GM12878 (cell line): ENCODE measurements around the gene MINDY3. TPM values are rescaled to one million over a fixed set of nuclear protein-coding genes. Genes with fewer than 3 reads are reported as not detected.

Experiments
- ATAC-seq: fragments of 200-7000 bp; cut with Tn5 transposase; 3 replicates; pipeline ENCODE4 v1.9.1; 2020; ENCODE audit warnings: mild to moderate bottlenecking, moderate library complexity
- BruUV-seq: library from RNA; stranded (reverse); fragments of 400-500 nt; replicated peaks from 2 replicates; lab custom pipeline; 2021; lab: Mats Ljungman, UMichigan
- CTCF ChIA-PET: fragments of 300-600 bp; sonication (Branson Sonifier 250); formaldehyde crosslinking; extraction: SDS; loops from one replicate; lab custom pipeline; 2021; ENCODE audit warnings: inconsistent platforms; lab: Yijun Ruan, JAX
- POLR2A ChIA-PET: fragments of 350-600 bp; formaldehyde crosslinking; extraction: SDS; loops from one replicate; lab custom pipeline; 2021; ENCODE audit warnings: inconsistent platforms; lab: Charles Lee
- RAD21 ChIA-PET: fragments of 300-600 bp; sonication (Branson Sonifier 250); formaldehyde crosslinking; loops from one replicate; lab custom pipeline; 2023; ENCODE audit warnings: antibody characterized with exemption; ENCODE audit not compliant: unreplicated experiment; lab: Charles Lee
- SMC1A ChIA-PET: fragments of 300-600 bp; sonication (Branson Sonifier 250); formaldehyde crosslinking; loops from one replicate; lab custom pipeline; 2023; ENCODE audit not compliant: unreplicated experiment, uncharacterized antibody; lab: Charles Lee
- DNase-seq: peaks from one replicate; pipeline ENCODE4 v3.0.0-alpha.2; 2011; ENCODE audit warnings: low read depth, low spot score
- FAIRE-seq: peaks from 3 replicates; lab custom pipeline; 2011; peaks lifted over from hg19 to GRCh38; lab: Jason Lieb, UNC
- H2AFZ ChIP-seq: 2 replicates; pipeline ENCODE4 v1.6.0; 2011; ENCODE audit warnings: low read depth, low read length, control low read depth; ENCODE audit not compliant: control insufficient read depth
- H3K27ac ChIP-seq: 2 replicates; pipeline ENCODE4 v1.5.1; 2011; ENCODE audit warnings: control low read depth; ENCODE audit not compliant: control insufficient read depth, insufficient read depth
- H3K27me3 ChIP-seq, 2 experiments: replicated peaks in 1 of 2; 2 replicates each; pipeline versions ENCODE4 v1.6.0 to v1.6.1; 2011; ENCODE audit warnings: low read length in 1 of 2; ENCODE audit not compliant: control insufficient read depth in 2 of 2, insufficient read depth in 2 of 2
- H3K36me3 ChIP-seq, 2 experiments: 2 replicates each; pipeline ENCODE4 v1.5.1; 2011; ENCODE audit warnings: low read length in 1 of 2; ENCODE audit not compliant: control insufficient read depth in 2 of 2, insufficient read depth in 2 of 2
- H3K4me1 ChIP-seq: 2 replicates; pipeline ENCODE4 v1.6.1; 2011; ENCODE audit warnings: mild to moderate bottlenecking, low read length, moderate library complexity, mixed read lengths; ENCODE audit not compliant: control insufficient read depth, insufficient read depth
- H3K4me2 ChIP-seq: 2 replicates; pipeline ENCODE4 v1.6.0; 2011; ENCODE audit warnings: control low read depth; ENCODE audit not compliant: control insufficient read depth, insufficient read depth
- H3K4me3 ChIP-seq: fragments of 200-600 bp; sonication (generic); 2 replicates; pipeline ENCODE4 v1.5.1; 2016
- H3K79me2 ChIP-seq: 2 replicates; pipeline ENCODE4 v1.6.0; 2011; ENCODE audit warnings: low read length; ENCODE audit not compliant: control insufficient read depth, insufficient read depth
- H3K9ac ChIP-seq: 2 replicates; pipeline ENCODE4 v1.8.0; 2011; ENCODE audit warnings: low read length, control low read depth, mixed read lengths; ENCODE audit not compliant: control insufficient read depth, insufficient read depth
- H3K9me3 ChIP-seq: replicated peaks from 3 replicates; pipeline ENCODE4 v1.5.1; 2011; ENCODE audit warnings: mild to moderate bottlenecking, low read length; ENCODE audit not compliant: control insufficient read depth, insufficient read depth
- H4K20me1 ChIP-seq: 2 replicates; pipeline ENCODE4 v1.6.0; 2011; ENCODE audit not compliant: control insufficient read depth, insufficient read depth
- EED ChIP-seq: sonication (generic); IDR thresholded peaks from 2 replicates; pipeline ENCODE4 v1.6.1; 2016; ENCODE audit warnings: antibody characterized with exemption, low read depth
- HDGF ChIP-seq: fragments of 450-650 bp; IDR thresholded peaks from 2 replicates; pipeline ENCODE4 v1.6.1; 2016; ENCODE audit warnings: antibody characterized with exemption
- IKZF1 ChIP-seq: fragments of 450-650 bp; conservative IDR thresholded peaks from 2 replicates; pipeline ENCODE4 v1.6.1; 2017; ENCODE audit warnings: antibody characterized with exemption, mild to moderate bottlenecking
- IKZF2 ChIP-seq, 2 experiments: fragments of 450-650 bp; IDR thresholded peaks; 2 replicates each; pipeline ENCODE4 v1.6.1; 2017; ENCODE audit warnings: mild to moderate bottlenecking in 2 of 2, moderate library complexity in 2 of 2
- IRF4 ChIP-seq: IDR thresholded peaks from 2 replicates; pipeline ENCODE4 v1.6.1; 2011; ENCODE audit warnings: low read depth, low read length
- JUND ChIP-seq: IDR thresholded peaks from 2 replicates; pipeline ENCODE4 v1.6.1; 2012; ENCODE audit warnings: low read depth, mild to moderate bottlenecking, low read length, improper control_type of control experiment, moderate library complexity
- MXI1 ChIP-seq: fragments of 150-350 bp; IDR thresholded peaks from 2 replicates; pipeline ENCODE4 v1.6.1; 2011; ENCODE audit warnings: low read depth, mild to moderate bottlenecking, inconsistent platforms, low read length, improper control_type of control experiment
- NFYB ChIP-seq: IDR thresholded peaks from 2 replicates; pipeline ENCODE4 v1.6.1; 2011; ENCODE audit warnings: low read depth, mild to moderate bottlenecking, low read length, improper control_type of control experiment, moderate library complexity; ENCODE audit not compliant: insufficient read depth
- USF1 ChIP-seq: IDR thresholded peaks from 2 replicates; pipeline ENCODE4 v1.6.1; 2011; ENCODE audit warnings: borderline replicate concordance, low read depth, mild to moderate bottlenecking, moderate library complexity, mixed read lengths, low read length; ENCODE audit not compliant: insufficient read depth; ENCODE audit errors: extremely low read length
- WGBS: methylation state at CpG from one replicate; pipeline ENCODE4 v1.1.6; 2016; ENCODE audit warnings: low lambda C conversion rate; ENCODE audit not compliant: insufficient replicate concordance, insufficient coverage; ENCODE audit errors: missing lambda C conversion rate; 5-methylcytosine and 5-hydroxymethylcytosine counted together
- in situ Hi-C: fragments of 300-500 bp; cut with MboI; formaldehyde crosslinking; loops from 9 replicates; pipeline ENCODE4 v1.14.3; 2018; ENCODE audit warnings: mixed read lengths
- intact Hi-C: fragments of 100-400 bp; cut with micrococcal nuclease; formaldehyde crosslinking; loops from one replicate; pipeline ENCODE4 v1.14.2; 2022; ENCODE audit not compliant: unreplicated experiment
- polyA plus RNA-seq, 11 experiments: library from polyadenylated mRNA; depleted of rRNA in 4 of 11; unstranded in 6 of 11; stranded (reverse) in 5 of 11; fragments of >200 nt; fragmentation: Nextera tagmentation in 4 of 11; fragmentation: Illumina TruSeq in 1 of 11; extraction: Ambion mirVana in 4 of 11; extraction: Trizol in 1 of 11; gene quantifications; 1 replicate in 1 of 11; 2 replicates in 10 of 11; pipeline versions ENCODE4 v1.2.1 to v1.2.3, GENCODE V29; 2011 to 2016; ENCODE audit warnings: inconsistent platforms in 2 of 11, missing spikeins in 2 of 11, low read depth in 1 of 11
- total RNA-seq, 4 experiments: library from RNA; depleted of rRNA in 3 of 4; stranded (reverse); fragments of >200 nt in 3 of 4; fragmentation: Illumina TruSeq in 1 of 4; extraction: Trizol in 1 of 4; gene quantifications; 2 replicates each; pipeline versions ENCODE4 v1.2.1 to v1.2.3, GENCODE V29; 2013 to 2021
- TF ChIP-seq, protein P1 (sequence below): fragments of 450-650 bp; IDR thresholded peaks from 2 replicates; pipeline ENCODE4 v1.6.1; 2017; ENCODE audit warnings: mild to moderate bottlenecking, moderate library complexity

MINDY3 gene
- total and polyA plus RNA-seq, 10 of the 15 experiments (the other 5 are each of a cell fraction or from before 2014, with no cell fraction given) = 12.0 to 23.6 (median 15.7) TPM

- ChIA-PET POLR2A (no interaction called here), RAD21 (no interaction called here), CTCF (interaction anchor here (0.6 to 1.1 kb wide), 4 partner anchors 16 to 862 kb away, joined by 3 to 5 read pairs (median 3); no protein-coding TSS in a partner anchor), SMC1A (no interaction called here)
- Histone ChIP-seq H3K4me1 (no peaks in the 10 kb centered on the region), H4K20me1 (no peaks in the 10 kb centered on the region), H3K27me3 (no peaks in the 10 kb centered on the region), H3K9me3 (no peaks in the 10 kb centered on the region), H3K36me3 (no peaks in the 10 kb centered on the region), H2AFZ (no peak overlapping the region), H3K79me2 (no peaks in the 10 kb centered on the region), H3K4me3 (no peak overlapping the region), H3K9ac (no peak overlapping the region), H3K27ac (no peak overlapping the region), H3K4me2 (no peak overlapping the region)
- no peak for DNase-seq
- no peak for ATAC-seq
- FAIRE-seq = no peak
- TF ChIP-seq JUND (no peak), USF1 (no peak), EED (no peak), NFYB (no peak), MXI1 (no peak), HDGF (no peak), IKZF2 (IDR thresholded peaks at IDR 0.05) (no peak), IKZF1 (no peak), IRF4 (no peak)
- TF ChIP-seq, protein P1, sequence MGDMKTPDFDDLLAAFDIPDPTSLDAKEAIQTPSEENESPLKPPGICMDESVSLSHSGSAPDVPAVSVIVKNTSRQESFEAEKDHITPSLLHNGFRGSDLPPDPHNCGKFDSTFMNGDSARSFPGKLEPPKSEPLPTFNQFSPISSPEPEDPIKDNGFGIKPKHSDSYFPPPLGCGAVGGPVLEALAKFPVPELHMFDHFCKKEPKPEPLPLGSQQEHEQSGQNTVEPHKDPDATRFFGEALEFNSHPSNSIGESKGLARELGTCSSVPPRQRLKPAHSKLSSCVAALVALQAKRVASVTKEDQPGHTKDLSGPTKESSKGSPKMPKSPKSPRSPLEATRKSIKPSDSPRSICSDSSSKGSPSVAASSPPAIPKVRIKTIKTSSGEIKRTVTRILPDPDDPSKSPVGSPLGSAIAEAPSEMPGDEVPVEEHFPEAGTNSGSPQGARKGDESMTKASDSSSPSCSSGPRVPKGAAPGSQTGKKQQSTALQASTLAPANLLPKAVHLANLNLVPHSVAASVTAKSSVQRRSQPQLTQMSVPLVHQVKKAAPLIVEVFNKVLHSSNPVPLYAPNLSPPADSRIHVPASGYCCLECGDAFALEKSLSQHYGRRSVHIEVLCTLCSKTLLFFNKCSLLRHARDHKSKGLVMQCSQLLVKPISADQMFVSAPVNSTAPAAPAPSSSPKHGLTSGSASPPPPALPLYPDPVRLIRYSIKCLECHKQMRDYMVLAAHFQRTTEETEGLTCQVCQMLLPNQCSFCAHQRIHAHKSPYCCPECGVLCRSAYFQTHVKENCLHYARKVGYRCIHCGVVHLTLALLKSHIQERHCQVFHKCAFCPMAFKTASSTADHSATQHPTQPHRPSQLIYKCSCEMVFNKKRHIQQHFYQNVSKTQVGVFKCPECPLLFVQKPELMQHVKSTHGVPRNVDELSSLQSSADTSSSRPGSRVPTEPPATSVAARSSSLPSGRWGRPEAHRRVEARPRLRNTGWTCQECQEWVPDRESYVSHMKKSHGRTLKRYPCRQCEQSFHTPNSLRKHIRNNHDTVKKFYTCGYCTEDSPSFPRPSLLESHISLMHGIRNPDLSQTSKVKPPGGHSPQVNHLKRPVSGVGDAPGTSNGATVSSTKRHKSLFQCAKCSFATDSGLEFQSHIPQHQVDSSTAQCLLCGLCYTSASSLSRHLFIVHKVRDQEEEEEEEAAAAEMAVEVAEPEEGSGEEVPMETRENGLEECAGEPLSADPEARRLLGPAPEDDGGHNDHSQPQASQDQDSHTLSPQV = no peak
- intact Hi-C loops (no loop called here), in situ Hi-C loops (loop anchor here (25.0 kb wide), 1 partner anchor 1381 kb away; no protein-coding TSS in a partner anchor)
- WGBS = 0% methylated on average over 1 of the region's 1 CpG
- BruUV-seq = no TSS peak
Observed at GRCh38 chr10:15881542-15881941, 21.2 kb upstream of the MINDY3 start.
